CD4-positive, CD25-positive, alpha-beta regulatory T cell (primary cell): ENCODE results near the gene WDR93. TPM values are rescaled to one million over a fixed set of nuclear protein-coding genes. Genes with fewer than 3 reads are reported as not detected.

Source experiments
- ATAC-seq, 2 donors: fragments of 150-1000 bp; cut with Tn5 transposase; one replicate each; pipeline ENCODE4 v1.10.0; 2021; ENCODE audit warnings: low read depth in 2 of 2, moderate number of reproducible peaks in 2 of 2, moderate library complexity in 1 of 2
- DNase-seq, 3 donors: peaks; one replicate each; pipeline versions ENCODE4 v3.0.0 to v3.0.0-alpha.2; 2012 to 2022; ENCODE audit warnings: mixed read lengths in 1 of 3
- H3K27ac ChIP-seq: one replicate; pipeline ENCODE4 v1.7.0; 2013; ENCODE audit warnings: mild to moderate bottlenecking, low read length; ENCODE audit not compliant: insufficient read depth, poor library complexity, severe bottlenecking
- H3K27me3 ChIP-seq: one replicate; pipeline ENCODE4 v1.7.0; 2013; ENCODE audit warnings: low read length; ENCODE audit not compliant: control insufficient read depth, insufficient read depth
- H3K36me3 ChIP-seq: one replicate; pipeline ENCODE4 v1.7.0; 2013; ENCODE audit warnings: mild to moderate bottlenecking, low read length, moderate library complexity; ENCODE audit not compliant: control insufficient read depth, insufficient read depth
- H3K4me1 ChIP-seq: 2 replicates; pipeline ENCODE4 v1.7.0; 2013; ENCODE audit warnings: mild to moderate bottlenecking, low read length; ENCODE audit not compliant: insufficient read depth, control insufficient read depth, poor library complexity, severe bottlenecking
- H3K4me3 ChIP-seq: one replicate; pipeline ENCODE4 v1.7.0; 2013; ENCODE audit warnings: low read depth, mild to moderate bottlenecking, low read length, moderate library complexity
- H3K9me3 ChIP-seq, 2 experiments: 1 replicate in 1 of 2; 2 replicates in 1 of 2; pipeline ENCODE4 v1.7.0; 2013; ENCODE audit warnings: low read length in 2 of 2, mild to moderate bottlenecking in 1 of 2, moderate library complexity in 1 of 2; ENCODE audit not compliant: control insufficient read depth in 2 of 2
- H3K27ac Mint-ChIP-seq, 3 donors: one replicate each; pipeline ENCODE4 v1.8.0; 2020 to 2022; ENCODE audit warnings: mild to moderate bottlenecking in 3 of 3, mixed read lengths in 3 of 3, moderate library complexity in 2 of 3
- H3K27me3 Mint-ChIP-seq: one replicate; pipeline ENCODE4 v1.8.0; 2022; ENCODE audit warnings: mild to moderate bottlenecking, mixed read lengths
- H3K36me3 Mint-ChIP-seq: one replicate; pipeline ENCODE4 v1.8.0; 2020; ENCODE audit warnings: mixed read lengths
- H3K4me1 Mint-ChIP-seq, 4 donors: one replicate each; pipeline ENCODE4 v1.8.0; 2020 to 2022; ENCODE audit warnings: mixed read lengths in 4 of 4, mild to moderate bottlenecking in 1 of 4
- H3K4me3 Mint-ChIP-seq, 4 donors: one replicate each; pipeline ENCODE4 v1.8.0; 2020 to 2022; ENCODE audit warnings: mild to moderate bottlenecking in 4 of 4, mixed read lengths in 4 of 4, moderate library complexity in 3 of 4
- H3K9me3 Mint-ChIP-seq, 7 donors: one replicate each; pipeline ENCODE4 v1.8.0; 2020 to 2022; ENCODE audit warnings: mixed read lengths in 7 of 7, mild to moderate bottlenecking in 3 of 7, moderate library complexity in 2 of 7
- polyA plus RNA-seq, 4 donors: library from polyadenylated mRNA; unstranded; fragments of 300-500 nt; fragmentation: Illumina TruSeq; gene quantifications; one replicate each; pipeline ENCODE4 v1.2.3, GENCODE V29; 2021
- total RNA-seq: library from RNA; stranded (reverse); gene quantifications from one replicate; pipeline ENCODE4 v1.2.3, GENCODE V29; 2022

Gene WDR93
- total and polyA plus RNA-seq, 5 donors from 2014 or later, result not detected

DNA sequence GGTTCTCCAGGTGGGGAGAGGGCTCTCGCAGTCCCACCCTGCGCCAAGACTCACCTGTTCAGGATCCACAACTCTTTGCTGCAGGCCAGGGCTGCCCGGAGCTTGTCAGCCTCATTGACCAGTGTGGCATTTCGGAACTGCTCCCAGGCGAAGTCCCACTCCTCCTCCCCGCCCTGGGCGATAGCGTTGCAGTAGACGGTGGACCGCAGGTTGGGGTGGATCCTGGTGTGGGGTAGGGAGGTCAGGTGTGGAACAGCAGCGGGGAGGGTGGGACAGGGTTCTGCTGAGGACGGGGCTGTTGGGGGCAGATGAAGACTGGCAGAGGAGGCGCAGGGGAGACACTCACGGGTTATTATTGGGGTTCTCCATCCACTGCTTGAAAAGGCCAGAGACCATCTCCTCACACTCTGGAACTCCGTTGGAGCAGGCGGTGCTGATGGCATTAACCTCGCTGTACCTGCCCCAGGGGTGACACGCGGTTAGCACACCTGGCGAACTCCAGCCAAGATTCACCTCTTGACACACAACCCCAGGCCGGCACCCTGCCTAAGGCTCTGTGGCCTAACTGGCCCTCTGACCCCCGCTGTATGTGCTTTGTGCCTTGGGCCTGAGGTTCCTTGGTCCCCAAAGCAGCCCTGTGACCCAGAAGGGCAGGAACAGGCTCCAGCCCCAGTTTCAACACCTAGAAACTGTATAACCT is 101.6 kb downstream of the WDR93 start:
- Histone ChIP-seq H3K36me3 (no peaks in the 10 kb centered on the region), H3K27me3 (peaks cover 4% of the 10 kb centered on the region), H3K4me1 (no peaks in the 10 kb centered on the region), H3K9me3 (peaks cover 0 to 8% of the 10 kb centered on the region in 2 experiments), H3K27ac (no peak overlapping the region), H3K4me3 (no peak overlapping the region)
- ATAC-seq (no peak), DNase-seq (no peak)
- no peak overlapping the region for H3K27ac Mint-ChIP-seq
- H3K9me3 Mint-ChIP-seq, result peaks cover 0 to 16% (median 4%) of the 10 kb centered on the region in 7 donors
- H3K4me3 Mint-ChIP-seq, result no peak overlapping the region
- peaks cover 3% of the 10 kb centered on the region for H3K36me3 Mint-ChIP-seq
- peaks cover 25% of the 10 kb centered on the region for H3K27me3 Mint-ChIP-seq
- H3K4me1 Mint-ChIP-seq, result no peaks in the 10 kb centered on the region

Other genes starting within 250 kb of the WDR93 start
- not detected for gene RHCG, start 194.2 kb upstream of the WDR93 start, total RNA-seq
- gene RHCG, start 194.2 kb upstream of the WDR93 start, polyA plus RNA-seq, result not detected
- gene TICRR, start 115.3 kb upstream of the WDR93 start, total RNA-seq, result 0.30 TPM
- gene TICRR, start 115.3 kb upstream of the WDR93 start, polyA plus RNA-seq, result under 1 TPM; 0.09 to 0.41 (median 0.20) TPM
- gene KIF7, start 35.3 kb upstream of the WDR93 start, total RNA-seq, result 0.12 TPM
- gene KIF7, start 35.3 kb upstream of the WDR93 start, polyA plus RNA-seq, result not detected
- gene PLIN1, start 11.4 kb upstream of the WDR93 start, total RNA-seq, result not detected
- gene PLIN1, start 11.4 kb upstream of the WDR93 start, polyA plus RNA-seq, result not detected
- 1.2 TPM for gene PEX11A, start 57 bp upstream of the WDR93 start, total RNA-seq
- 1 to 10 TPM in 3 of 4 donors, not detected in 1; 1.5 to 3.7 (median 1.9) TPM for gene PEX11A, start 57 bp upstream of the WDR93 start, polyA plus RNA-seq
- gene MESP1, start 60.4 kb downstream of the WDR93 start, total RNA-seq, result 0.37 TPM
- gene MESP1, start 60.4 kb downstream of the WDR93 start, polyA plus RNA-seq, result 1 to 10 TPM in 1 of 4 donors, under 1 TPM in 3; 0.20 to 1.9 (median 0.34) TPM
- gene MESP2, start 85.5 kb downstream of the WDR93 start, total RNA-seq, result not detected
- gene MESP2, start 85.5 kb downstream of the WDR93 start, polyA plus RNA-seq, result not detected
- 0.35 TPM for gene ANPEP, start 124.0 kb downstream of the WDR93 start, total RNA-seq
- gene ANPEP, start 124.0 kb downstream of the WDR93 start, polyA plus RNA-seq, result under 1 TPM in 1 of 4 donors, not detected in 3; 0.05 TPM
- 27.9 TPM for gene AP3S2, start 203.2 kb downstream of the WDR93 start, total RNA-seq
- gene AP3S2, start 203.2 kb downstream of the WDR93 start, polyA plus RNA-seq, result 10 to 100 TPM; 25.4 to 48.5 (median 34.4) TPM
- not detected for gene ARPIN, start 222.1 kb downstream of the WDR93 start, total RNA-seq
- not detected for gene ARPIN, start 222.1 kb downstream of the WDR93 start, polyA plus RNA-seq